ENCODE results near the gene RANBP17.

GRCh38 chr5:171143926-171144325, 282.1 kb downstream of the RANBP17 start:
- TF ChIP-seq EZH2phosphoT487 (IDR thresholded peaks at IDR 0.05; ENCODE audit: borderline replicate concordance, low read depth) (no peak), RCOR1 (IDR thresholded peaks at IDR 0.05; ENCODE audit: low read length) (no peak), EP300 (IDR thresholded peaks at IDR 0.05; ENCODE audit: borderline replicate concordance in 1 of 2, low read depth in 1 of 2, low read length in 1 of 2) (no peak), CTCF (IDR thresholded peaks at IDR 0.05) (no peak), POLR2AphosphoS5 (IDR thresholded peaks at IDR 0.05; ENCODE audit: low read depth, low read length) (no peak), JUND (IDR thresholded peaks at IDR 0.05) (no peak), FOXM1 (IDR thresholded peaks at IDR 0.05; ENCODE audit: low read depth) (no peak), TEAD4 (IDR thresholded peaks at IDR 0.05; ENCODE audit: borderline replicate concordance, insufficient read depth) (no peak), IRF3 (IDR thresholded peaks at IDR 0.05; ENCODE audit: low read depth, low read length) (no peak)

Measured in SK-N-SH (cell line).